ENCODE results near the gene SIGLEC15. TPM values are rescaled to one million over a fixed set of nuclear protein-coding genes. Genes with fewer than 3 reads are reported as not detected.

The SIGLEC15 gene
- total RNA-seq, 6 donors from 2014 or later, result 0.44 to 0.59 (median 0.52) TPM; not detected in 3

DNA sequence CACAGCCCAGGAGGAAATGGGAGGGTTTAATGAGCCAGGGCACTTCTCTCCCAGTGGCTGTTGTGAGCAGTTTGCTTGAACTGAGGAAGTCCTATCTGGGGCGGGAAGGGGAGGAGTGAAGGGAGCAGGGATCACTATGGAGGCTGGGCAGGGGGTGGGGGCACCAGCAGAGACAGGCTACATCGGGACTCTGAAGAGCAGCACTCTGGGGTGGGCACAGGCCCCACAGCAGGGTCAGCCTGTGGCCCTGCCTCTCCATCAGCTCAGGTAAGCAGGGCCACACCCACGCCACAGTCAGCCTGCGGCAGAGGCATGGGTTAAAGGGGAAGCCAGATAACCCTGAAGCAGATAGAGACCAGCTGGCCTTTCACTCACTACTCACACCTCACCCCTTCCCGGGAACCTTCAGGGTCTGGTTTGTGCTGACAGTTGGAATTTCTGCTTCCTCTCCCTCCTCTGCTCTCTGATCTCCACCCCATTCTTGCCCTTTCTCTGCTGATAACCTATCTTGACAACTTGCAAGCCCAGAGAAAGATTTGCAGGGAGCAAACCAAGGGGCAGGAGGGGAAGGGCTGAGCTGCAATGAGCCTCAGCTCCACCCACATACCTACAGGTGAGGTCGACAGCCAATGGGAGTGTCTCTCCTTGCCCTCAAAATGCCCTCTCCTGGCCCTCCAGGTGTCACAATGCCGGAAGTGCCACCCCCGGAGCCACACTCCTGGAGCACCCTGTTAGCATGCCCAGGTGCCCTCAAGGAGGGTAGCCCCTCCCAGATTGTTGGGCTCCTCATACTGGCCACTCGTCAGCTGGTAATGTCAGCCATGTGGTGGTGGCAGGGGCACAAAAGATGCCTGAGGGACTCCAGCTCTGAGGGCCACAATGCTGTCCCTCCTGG, 3.7 kb downstream of the SIGLEC15 start:
- TF ChIP-seq, protein P1, sequence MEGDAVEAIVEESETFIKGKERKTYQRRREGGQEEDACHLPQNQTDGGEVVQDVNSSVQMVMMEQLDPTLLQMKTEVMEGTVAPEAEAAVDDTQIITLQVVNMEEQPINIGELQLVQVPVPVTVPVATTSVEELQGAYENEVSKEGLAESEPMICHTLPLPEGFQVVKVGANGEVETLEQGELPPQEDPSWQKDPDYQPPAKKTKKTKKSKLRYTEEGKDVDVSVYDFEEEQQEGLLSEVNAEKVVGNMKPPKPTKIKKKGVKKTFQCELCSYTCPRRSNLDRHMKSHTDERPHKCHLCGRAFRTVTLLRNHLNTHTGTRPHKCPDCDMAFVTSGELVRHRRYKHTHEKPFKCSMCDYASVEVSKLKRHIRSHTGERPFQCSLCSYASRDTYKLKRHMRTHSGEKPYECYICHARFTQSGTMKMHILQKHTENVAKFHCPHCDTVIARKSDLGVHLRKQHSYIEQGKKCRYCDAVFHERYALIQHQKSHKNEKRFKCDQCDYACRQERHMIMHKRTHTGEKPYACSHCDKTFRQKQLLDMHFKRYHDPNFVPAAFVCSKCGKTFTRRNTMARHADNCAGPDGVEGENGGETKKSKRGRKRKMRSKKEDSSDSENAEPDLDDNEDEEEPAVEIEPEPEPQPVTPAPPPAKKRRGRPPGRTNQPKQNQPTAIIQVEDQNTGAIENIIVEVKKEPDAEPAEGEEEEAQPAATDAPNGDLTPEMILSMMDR (IDR thresholded peaks at IDR 0.05), result no peak
- no peak for TF ChIP-seq EP300 (IDR thresholded peaks at IDR 0.05)
- no peak for TF ChIP-seq POLR2AphosphoS5 (IDR thresholded peaks at IDR 0.05)
- TF ChIP-seq POLR2A (IDR thresholded peaks at IDR 0.05), result no peak
- no peaks in the 10 kb centered on the region for H3K9me3 ChIP-seq
- peak; percentile 64 to 74 for ATAC-seq (ENCODE audit: low FRiP score in 2 of 2)
- no peaks in the 10 kb centered on the region for H3K27me3 ChIP-seq
- no peaks in the 10 kb centered on the region for H3K36me3 ChIP-seq
- DNase-seq, result peak in 1 of 2 donors; percentile 59
- WGBS, 2 donors, result 33 to 39% methylated on average over 4 to 9 of the region's 9 CpGs
- peak overlapping the region in 1 of 4 donors; percentile 31 for H3K4me3 ChIP-seq
- peak overlapping the region in 3 of 4 donors; percentile 7 to 46 (median 45) for H3K27ac ChIP-seq
- peaks cover 20 to 35% (median 22%) of the 10 kb centered on the region in 4 donors for H3K4me1 ChIP-seq

DNA sequence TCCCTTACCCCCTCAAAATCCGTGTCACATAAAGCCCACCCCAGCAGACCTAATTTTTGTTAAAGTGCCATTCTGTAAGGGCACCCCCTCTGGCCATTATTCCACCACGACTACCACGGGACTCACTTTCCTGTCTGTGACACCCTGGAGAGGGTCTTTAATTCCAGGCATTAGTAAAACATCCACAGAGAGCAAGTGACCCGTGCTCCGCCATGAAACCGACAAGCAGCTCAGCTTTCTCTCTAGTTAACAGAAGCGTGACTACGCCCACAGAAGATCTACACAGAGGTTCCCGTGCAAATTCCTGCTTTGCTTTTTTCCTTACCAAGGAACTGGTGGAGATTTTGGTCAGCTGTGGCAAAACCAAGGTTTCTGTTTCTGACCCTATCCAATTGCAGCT, 4.4 kb downstream of the SIGLEC15 start:
- Histone ChIP-seq H3K4me1 (peaks cover 20 to 35% (median 22%) of the 10 kb centered on the region in 4 donors), H3K36me3 (no peaks in the 10 kb centered on the region), H3K27me3 (no peaks in the 10 kb centered on the region), H3K9me3 (no peaks in the 10 kb centered on the region), H3K27ac (no peak overlapping the region), H3K4me3 (no peak overlapping the region)
- DNase-seq, result no peak
- ATAC-seq (ENCODE audit: low FRiP score in 2 of 2), result no peak
- TF ChIP-seq, protein P1 (IDR thresholded peaks at IDR 0.05), result no peak
- no peak for TF ChIP-seq EP300 (IDR thresholded peaks at IDR 0.05)
- no peak for TF ChIP-seq POLR2A (IDR thresholded peaks at IDR 0.05)
- TF ChIP-seq POLR2AphosphoS5 (IDR thresholded peaks at IDR 0.05), result no peak
- 66 to 81% methylated on average over 9 of the region's 9 CpGs for WGBS, 2 donors

DNA sequence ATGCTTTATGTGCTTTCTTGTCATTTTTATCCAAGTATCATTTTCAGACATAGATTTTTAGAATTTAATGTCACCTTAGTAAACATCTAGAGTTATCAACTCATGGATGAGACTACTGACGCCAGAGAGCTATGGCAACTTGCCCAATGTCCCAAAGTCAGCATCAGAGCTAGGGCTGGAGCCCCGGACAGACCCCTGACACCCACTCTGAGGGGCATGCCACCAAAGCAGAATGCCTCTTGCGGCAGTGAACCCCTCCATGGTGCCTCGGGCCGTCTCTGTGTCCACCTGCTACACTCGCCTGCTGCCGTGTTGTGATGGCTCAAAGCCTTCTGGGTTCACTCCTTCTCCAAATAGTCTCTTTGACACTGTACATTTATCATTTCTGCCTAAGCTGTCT, 5.4 kb downstream of the SIGLEC15 start:
- Histone ChIP-seq H3K4me1 (peaks cover 20 to 29% (median 22%) of the 10 kb centered on the region in 4 donors), H3K27me3 (no peaks in the 10 kb centered on the region), H3K27ac (no peak overlapping the region), H3K4me3 (no peak overlapping the region), H3K9me3 (no peaks in the 10 kb centered on the region), H3K36me3 (no peaks in the 10 kb centered on the region)
- WGBS, 2 donors, result 86 to 88% methylated on average over 7 of the region's 7 CpGs
- ATAC-seq (ENCODE audit: low FRiP score in 2 of 2), result no peak
- no peak for DNase-seq
- TF ChIP-seq POLR2A (IDR thresholded peaks at IDR 0.05) (no peak), EP300 (IDR thresholded peaks at IDR 0.05) (no peak), POLR2AphosphoS5 (IDR thresholded peaks at IDR 0.05) (no peak)
- TF ChIP-seq, protein P1 (IDR thresholded peaks at IDR 0.05), result no peak

DNA sequence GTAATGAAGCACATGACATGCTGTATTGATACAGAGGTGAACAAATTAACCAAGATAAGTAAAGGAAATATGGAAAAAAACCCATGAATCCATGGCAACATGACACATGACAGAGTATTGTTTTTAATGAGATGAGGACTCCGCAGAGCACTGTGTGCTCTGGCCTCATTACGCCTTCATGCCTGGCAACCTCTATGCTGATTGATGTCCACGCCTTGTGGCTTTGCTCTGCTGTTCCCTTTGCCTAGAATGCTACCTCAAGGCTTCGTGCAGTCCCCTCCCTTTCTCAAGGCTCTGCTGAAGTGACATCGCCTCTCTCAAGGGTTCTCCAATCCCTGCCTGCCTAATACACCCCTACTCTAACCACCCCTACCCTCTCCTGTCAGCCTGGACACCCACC, 8.4 kb downstream of the SIGLEC15 start:
- TF ChIP-seq EP300 (IDR thresholded peaks at IDR 0.05) (no peak), POLR2AphosphoS5 (IDR thresholded peaks at IDR 0.05) (no peak), POLR2A (IDR thresholded peaks at IDR 0.05) (no peak)
- TF ChIP-seq, protein P1 (IDR thresholded peaks at IDR 0.05), result no peak
- H3K27me3 ChIP-seq, result peaks cover 0 to 20% (median 5%) of the 10 kb centered on the region in 4 donors
- 66 to 80% methylated on average over 5 of the region's 5 CpGs for WGBS, 2 donors
- no peaks in the 10 kb centered on the region for H3K9me3 ChIP-seq
- ATAC-seq (ENCODE audit: low FRiP score in 2 of 2) (no peak), DNase-seq (no peak)
- H3K4me1 ChIP-seq, result peaks cover 22 to 34% (median 28%) of the 10 kb centered on the region in 4 donors
- H3K4me3 ChIP-seq, result no peak overlapping the region
- H3K36me3 ChIP-seq, result no peaks in the 10 kb centered on the region
- no peak overlapping the region for H3K27ac ChIP-seq
